ENCODE measurements around the gene MPPED2.

GRCh38 chr11:30546334-30546733 is 39.8 kb downstream of the MPPED2 start:
- TF ChIP-seq CTCF (IDR thresholded peaks at IDR 0.05) (no peak), POLR2A (IDR thresholded peaks at IDR 0.05) (no peak)

Data from lower leg skin (tissue), 3 donors.